ENCODE measurements around the gene NHERF1. TPM values are rescaled to one million over a fixed set of nuclear protein-coding genes. Genes with fewer than 3 reads are reported as not detected.

NHERF1 gene
- total and polyA plus RNA-seq, 2 experiments from 2014 or later = 78.2 to 111 TPM

DNA sequence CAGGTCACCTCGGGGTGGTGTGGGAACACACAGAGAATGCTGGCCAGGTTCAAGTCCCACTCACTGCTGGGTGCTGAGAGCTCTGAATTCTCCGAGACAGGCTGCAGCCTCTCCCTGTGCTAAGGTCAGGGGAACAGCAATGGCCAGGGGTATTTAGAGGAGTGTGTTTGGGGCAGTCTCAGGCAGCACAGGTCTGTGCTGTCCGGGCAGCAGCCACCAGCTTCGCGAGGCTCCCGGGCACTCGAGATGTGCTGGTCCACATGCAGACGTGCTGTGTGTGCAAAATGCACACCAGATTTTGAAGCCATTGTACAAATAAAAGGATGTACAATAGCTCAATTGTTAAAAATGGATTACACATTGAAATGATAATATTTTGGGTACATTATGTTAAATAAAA, 7.1 kb downstream of the NHERF1 start:
- DNase-seq (ENCODE audit: low read depth in 1 of 2, low spot score in 1 of 2) = no peak
- Histone ChIP-seq H3K27me3 (no peaks in the 10 kb centered on the region), H3K36me3 (no peaks in the 10 kb centered on the region), H3K27ac (no peak overlapping the region), H3K4me1 (ENCODE audit: low read depth) (peaks cover 27% of the 10 kb centered on the region), H3K4me3 (no peak overlapping the region), H3K9me3 (ENCODE audit: low read depth) (no peaks in the 10 kb centered on the region)
- TF ChIP-seq, protein P1, sequence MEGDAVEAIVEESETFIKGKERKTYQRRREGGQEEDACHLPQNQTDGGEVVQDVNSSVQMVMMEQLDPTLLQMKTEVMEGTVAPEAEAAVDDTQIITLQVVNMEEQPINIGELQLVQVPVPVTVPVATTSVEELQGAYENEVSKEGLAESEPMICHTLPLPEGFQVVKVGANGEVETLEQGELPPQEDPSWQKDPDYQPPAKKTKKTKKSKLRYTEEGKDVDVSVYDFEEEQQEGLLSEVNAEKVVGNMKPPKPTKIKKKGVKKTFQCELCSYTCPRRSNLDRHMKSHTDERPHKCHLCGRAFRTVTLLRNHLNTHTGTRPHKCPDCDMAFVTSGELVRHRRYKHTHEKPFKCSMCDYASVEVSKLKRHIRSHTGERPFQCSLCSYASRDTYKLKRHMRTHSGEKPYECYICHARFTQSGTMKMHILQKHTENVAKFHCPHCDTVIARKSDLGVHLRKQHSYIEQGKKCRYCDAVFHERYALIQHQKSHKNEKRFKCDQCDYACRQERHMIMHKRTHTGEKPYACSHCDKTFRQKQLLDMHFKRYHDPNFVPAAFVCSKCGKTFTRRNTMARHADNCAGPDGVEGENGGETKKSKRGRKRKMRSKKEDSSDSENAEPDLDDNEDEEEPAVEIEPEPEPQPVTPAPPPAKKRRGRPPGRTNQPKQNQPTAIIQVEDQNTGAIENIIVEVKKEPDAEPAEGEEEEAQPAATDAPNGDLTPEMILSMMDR (IDR thresholded peaks at IDR 0.05; ENCODE audit: low read depth, low read length) = no peak

DNA sequence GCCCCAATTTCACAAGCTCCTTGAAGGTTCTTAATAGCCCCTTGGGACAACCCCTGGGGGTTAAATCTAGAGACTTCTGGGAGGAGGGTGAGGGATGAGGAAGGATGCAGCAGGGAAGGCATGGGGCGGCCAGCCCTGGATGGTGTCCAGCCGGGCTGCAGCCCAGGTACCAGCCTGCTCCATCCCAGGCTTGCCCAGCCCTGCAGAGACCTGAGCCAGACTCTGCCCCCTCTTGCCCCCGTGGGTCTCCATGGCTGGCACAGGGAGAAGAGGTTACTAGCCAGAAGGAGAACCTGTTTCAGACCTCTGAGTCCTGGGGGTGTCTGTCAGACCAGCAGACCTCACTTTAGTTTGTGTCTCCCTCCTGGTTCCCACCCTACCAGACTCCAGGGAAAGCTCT, 8.5 kb downstream of the NHERF1 start:
- peaks cover 39% of the 10 kb centered on the region for H3K4me1 ChIP-seq (ENCODE audit: low read depth)
- H3K27ac ChIP-seq = no peak overlapping the region
- DNase-seq (ENCODE audit: low read depth in 1 of 2, low spot score in 1 of 2) = no peak
- no peak overlapping the region for H3K4me3 ChIP-seq
- no peaks in the 10 kb centered on the region for H3K27me3 ChIP-seq
- no peaks in the 10 kb centered on the region for H3K36me3 ChIP-seq
- TF ChIP-seq, protein P1 (IDR thresholded peaks at IDR 0.05; ENCODE audit: low read depth, low read length) = no peak
- H3K9me3 ChIP-seq (ENCODE audit: low read depth) = no peaks in the 10 kb centered on the region

DNA sequence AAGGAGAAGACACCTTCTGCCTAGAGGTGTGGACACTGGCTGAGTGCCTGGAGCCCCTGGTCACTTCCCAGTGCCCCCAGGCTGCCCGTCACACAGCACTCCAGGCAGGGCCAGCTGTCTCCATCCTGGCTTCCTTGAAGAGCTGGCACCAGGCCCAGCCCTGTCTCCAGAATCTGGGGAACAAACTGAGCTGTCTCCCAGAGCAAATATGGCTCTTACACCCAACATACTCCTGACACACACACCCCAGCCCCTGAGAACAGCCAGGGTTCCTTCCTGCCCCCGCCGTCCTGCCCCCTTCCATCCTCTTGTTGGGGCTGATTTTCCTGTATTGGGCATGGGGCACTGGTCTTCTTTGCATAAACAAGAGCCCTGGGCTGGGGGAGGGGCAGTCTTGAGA, 9.1 kb downstream of the NHERF1 start:
- H3K4me1 ChIP-seq (ENCODE audit: low read depth) = peaks cover 39% of the 10 kb centered on the region

DNA sequence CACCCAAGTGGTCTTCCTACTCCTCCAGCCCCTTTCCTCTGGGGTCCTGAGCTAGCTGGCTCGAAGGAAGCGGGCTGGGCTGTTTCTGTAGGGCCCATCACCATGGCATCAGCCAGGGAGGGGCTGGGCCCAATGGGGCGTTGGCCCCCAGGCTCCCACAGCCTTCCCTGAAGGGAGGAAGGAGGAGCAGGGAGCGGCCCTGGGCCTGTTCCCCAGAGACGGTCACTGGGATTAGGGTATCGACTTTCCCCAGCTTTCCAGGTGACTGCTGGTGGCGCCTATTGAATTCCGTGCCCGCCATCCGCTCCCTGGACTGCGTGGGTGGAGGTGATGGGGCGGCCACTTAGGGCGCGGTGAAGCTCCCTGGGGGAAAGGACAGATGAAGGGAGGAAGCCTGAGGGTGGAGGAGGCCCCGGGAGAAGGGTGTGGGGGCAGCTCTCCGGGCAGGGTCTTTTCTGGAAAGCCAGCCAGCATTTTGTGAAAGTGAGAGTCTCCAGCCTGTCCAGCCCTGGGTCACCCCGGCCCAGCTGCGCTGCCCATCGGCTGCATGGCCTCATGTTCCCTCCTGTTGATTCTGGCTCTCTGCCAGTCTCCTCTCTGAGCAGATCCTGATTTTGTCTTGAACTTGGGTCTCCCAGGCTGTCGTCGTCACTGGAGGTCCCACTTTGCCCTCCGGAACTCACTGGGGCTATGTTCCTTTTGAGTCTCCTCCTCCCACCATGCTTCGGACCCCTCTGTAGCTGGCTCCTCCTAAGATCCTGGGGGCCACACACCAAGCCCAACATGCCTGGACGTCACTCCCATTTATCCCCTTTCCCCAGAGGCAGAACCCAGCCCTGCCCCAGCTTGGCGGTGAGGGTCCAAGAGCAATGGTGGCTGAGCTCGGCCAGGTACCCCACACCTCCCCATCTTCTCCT, 9.8 kb downstream of the NHERF1 start:
- H3K4me3 ChIP-seq = no peak overlapping the region
- no peaks in the 10 kb centered on the region for H3K9me3 ChIP-seq (ENCODE audit: low read depth)
- H3K4me1 ChIP-seq (ENCODE audit: low read depth) = peaks cover 42% of the 10 kb centered on the region
- TF ChIP-seq, protein P1 (IDR thresholded peaks at IDR 0.05; ENCODE audit: low read depth, low read length) = no peak
- H3K27ac ChIP-seq = no peak overlapping the region
- peak; percentile 31 to 56 for DNase-seq (ENCODE audit: low read depth in 1 of 2, low spot score in 1 of 2)
- H3K36me3 ChIP-seq = no peaks in the 10 kb centered on the region
- H3K27me3 ChIP-seq = no peaks in the 10 kb centered on the region

More for the DNA sequence above, 9.1 kb downstream of the NHERF1 start:
- H3K9me3 ChIP-seq (ENCODE audit: low read depth) = no peaks in the 10 kb centered on the region
- H3K27me3 ChIP-seq = no peaks in the 10 kb centered on the region
- peak in 1 of 2 donors; percentile 44 for DNase-seq (ENCODE audit: low read depth in 1 of 2, low spot score in 1 of 2)
- TF ChIP-seq, protein P1 (IDR thresholded peaks at IDR 0.05; ENCODE audit: low read depth, low read length) = no peak
- H3K27ac ChIP-seq = no peak overlapping the region
- no peaks in the 10 kb centered on the region for H3K36me3 ChIP-seq
- no peak overlapping the region for H3K4me3 ChIP-seq

DNA sequence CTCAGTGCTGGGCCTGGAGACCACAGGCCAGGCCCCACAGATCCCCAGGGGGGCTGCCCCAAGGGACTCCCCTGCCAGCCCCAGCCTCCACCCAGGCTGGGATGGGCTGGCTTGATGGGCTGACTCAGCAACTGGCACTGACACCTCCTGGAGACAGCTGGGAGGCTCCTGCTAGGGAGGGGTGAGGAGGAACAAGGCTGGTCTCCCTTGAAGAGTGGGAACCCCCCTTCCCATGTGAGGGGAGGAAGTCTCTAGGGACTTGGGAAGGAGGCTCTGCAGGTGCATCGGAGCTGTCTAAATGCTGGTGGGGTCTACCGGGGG, 10.4 kb downstream of the NHERF1 start:
- H3K4me1 ChIP-seq (ENCODE audit: low read depth) = peaks cover 48% of the 10 kb centered on the region
- no peaks in the 10 kb centered on the region for H3K36me3 ChIP-seq
- no peaks in the 10 kb centered on the region for H3K9me3 ChIP-seq (ENCODE audit: low read depth)
- TF ChIP-seq, protein P1 (IDR thresholded peaks at IDR 0.05; ENCODE audit: low read depth, low read length) = no peak
- no peak for DNase-seq (ENCODE audit: low read depth in 1 of 2, low spot score in 1 of 2)
- H3K27ac ChIP-seq = no peak overlapping the region
- H3K27me3 ChIP-seq = no peaks in the 10 kb centered on the region
- no peak overlapping the region for H3K4me3 ChIP-seq

All from cardiac muscle cell (in vitro differentiated cells and primary cell).